Measurements from ENCODE around the gene SLC5A10.
A peak's percentile ranks its signal among the peaks of the same experiment; 100 is the strongest.
"Not testable (repeated sequence)": the region's sequence is repeated elsewhere in the genome, so short reads cannot be mapped to it uniquely, and the experiment has no call there.

SLC5A10 gene

DNA sequence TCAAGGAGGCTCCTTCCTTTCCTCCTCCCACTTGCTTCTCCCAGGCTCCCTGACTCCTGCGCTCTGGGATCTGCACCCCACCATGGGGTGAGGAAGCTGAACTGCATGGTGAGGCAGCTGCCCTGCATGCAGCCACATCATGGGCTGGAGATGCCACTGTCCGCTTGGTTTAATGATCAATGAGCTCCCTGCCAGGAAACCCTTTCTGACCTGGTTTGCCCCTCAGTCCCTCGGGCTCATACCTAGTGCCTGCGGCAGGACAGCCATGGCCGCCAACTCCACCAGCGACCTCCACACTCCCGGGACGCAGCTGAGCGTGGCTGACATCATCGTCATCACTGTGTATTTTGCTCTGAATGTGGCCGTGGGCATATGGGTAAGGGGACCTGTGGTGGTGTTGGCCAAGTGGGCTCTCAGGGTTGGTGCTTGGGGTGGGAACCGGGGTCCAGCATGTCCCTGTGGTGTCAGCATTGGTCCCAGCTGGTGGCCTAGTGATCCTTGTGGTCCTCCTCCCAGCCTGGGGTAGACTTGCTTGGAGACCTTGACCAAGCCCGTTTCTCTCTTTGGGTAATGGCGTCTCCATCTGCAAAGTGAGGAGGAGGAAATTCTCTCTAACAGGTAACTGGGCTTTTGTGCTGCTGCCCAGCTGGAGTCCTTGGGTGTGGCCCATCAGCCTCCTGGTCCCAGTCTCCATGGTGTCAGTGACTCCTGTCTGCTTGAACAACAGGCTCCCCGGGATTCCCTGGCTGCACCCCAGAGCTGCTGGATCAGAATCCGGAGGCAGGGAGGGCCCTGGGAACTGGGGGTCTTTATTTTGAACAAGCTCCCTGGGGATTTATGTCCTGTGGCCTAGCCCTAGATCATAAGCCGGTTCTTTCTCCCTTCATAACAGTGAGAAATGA, at the start of gene SLC5A10:
Gene SLC5A10, plus strand, starts transcription at position 225 of the 902 bp plus-strand sequence. Its CDS starts 41 bp downstream, at position 266.
- no peak for DNase-seq

DNA sequence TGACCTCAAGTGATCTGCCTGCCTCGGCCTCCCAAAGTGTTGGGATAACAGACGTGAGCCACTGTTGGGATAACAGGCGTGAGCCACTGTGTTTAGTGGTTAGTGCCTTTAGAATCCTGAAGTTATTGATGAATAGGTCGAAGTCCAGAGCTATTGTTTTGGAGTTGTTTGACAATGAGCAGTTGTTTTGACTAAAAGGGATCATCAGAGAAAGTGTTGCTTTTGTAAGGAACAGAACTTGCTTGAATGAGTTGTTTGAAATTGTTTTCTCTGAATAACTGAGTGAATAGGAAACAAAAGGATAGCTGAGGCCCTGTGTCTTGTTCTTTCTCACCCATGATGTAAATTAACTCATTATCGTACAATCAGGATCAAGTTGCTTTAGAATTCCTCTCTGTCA, 47.5 kb upstream of the SLC5A10 start:
- no peak for DNase-seq

DNA sequence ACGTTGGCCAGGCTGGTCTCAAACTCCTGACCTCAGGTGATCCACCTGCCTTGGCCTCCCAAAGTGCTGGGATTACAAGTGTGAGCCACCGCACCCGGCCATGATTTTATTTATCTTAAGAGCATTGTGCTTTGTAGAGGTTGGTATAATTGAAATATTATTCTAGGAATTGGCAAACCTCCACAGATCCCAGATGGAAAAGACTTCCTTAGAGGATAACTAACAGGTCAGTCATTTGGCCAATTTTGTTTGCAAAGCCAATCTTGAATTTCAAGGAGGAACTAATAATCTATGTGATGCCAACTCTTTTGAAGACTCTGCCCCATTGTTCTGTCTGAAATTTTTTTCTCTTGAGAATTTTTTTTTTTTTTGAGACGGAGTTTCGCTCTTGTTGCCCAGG, 46.7 kb upstream of the SLC5A10 start:
- no peak for DNase-seq

DNA sequence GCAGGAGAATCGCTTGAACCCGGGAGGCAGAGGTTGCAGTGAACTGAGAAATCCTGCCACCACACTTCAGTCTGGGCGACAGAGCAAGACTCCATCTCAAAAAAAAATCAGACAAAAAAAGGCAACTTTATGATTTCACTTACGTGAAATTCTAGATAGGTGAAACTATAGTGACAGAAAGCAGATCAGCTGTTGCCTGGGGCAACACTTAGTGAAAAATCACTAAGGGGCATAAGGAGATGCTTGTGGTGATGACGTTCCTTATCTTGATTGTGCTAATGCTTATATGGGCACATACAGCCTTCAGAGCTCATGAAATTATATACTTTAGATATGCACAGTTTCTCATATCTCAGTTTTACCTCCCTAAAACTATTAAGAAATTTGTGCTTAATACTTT, 41.6 kb upstream of the SLC5A10 start:
- DNase-seq: no peak

DNA sequence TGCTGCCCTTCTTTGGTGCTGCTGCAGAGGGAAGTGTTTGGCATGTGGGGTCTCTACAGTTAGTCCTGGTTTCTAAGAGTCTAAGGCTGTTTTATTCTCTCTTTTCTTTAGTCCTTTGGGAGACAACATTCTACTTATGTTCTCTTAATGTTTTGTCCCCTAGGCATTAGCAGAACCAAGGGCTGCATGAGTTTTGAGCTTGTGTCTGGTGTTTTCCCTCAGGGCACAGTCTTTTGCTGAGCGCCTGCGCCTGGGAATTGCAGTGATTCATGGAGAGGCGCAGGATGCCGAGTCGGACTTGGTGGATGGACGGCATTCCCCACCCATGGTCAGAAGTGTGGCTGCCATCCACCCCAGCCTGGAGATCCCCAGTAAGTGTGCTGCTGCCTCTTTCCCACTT, 41.1 kb upstream of the SLC5A10 start:
- DNase-seq: no peak

DNA sequence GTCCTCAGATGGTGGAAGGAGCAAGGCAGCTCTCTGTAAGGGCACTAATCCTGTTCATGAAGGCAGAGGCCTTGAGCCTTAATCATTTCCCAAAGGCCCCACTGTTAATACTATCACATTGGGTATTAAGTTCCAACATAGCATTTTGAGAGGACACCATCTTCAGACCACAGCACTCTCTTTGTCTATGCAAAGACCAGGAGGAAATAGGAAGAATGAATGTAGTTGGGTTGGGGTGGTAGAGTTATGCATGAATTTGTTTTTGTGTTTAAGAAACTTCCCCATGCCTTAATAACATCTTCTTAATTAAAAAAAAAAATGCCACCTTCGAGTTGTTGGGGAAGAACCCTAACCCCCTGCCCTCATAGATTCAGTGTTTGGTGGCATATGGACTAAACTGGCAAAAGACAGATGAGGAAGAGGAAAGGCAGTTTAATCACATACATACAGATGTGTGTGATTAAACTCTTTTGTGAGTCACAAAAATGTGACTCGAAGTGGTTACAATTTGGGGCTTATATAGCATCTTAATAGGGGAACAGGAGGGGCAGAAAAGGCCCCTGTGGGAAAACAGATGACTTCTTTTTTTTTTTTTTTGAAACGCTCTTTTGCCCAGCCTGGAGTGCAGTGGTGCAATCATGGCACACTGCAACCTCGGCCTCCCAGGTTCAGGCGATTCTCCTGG, 35.0 kb upstream of the SLC5A10 start:
- peak; percentile 2 for DNase-seq

DNA sequence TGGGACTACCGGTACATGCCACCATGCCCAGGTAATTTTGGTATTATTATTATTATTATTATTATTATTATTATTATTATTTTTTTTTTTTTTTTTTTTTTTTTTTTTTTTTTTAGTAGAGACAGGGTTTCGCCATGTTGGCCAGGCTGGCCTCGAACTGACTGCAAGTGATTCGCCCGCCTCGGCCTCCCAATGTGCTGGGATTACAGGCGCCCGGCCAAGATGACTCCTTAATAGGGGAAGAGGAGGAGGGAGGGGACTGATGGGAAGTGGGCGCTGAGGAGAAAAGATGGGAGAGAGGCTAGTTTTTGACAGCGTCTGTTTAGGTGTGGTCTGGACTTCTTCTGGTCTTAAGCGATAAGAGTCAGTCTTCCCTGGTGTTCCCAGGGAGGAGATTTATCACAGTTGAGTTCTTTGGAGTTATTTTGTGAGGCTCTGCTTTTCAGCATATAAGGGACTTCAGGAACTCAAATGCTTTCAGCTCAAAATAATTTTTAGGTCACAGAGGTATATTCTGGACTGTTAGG, 34.4 kb upstream of the SLC5A10 start:
- DNase-seq: no peak

DNA sequence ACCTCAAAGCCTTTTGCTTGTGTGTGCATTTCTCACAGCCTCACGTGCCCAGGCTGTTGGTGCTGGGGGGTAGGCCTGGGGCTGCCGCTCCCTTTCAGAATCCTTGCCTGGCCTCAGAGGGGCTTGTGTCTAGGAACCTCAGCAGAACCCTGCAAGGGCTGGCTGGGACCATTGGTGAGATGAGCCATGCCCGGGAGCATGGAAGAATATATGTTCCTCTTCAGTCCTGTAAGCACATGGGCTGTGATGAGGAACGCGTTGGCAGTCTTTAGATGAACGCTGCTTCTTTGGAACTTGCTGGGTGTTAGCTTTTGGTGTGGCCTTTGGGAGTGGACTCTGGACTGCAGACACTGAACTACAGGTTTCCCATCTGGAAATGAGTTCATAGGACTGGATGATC, 32.0 kb upstream of the SLC5A10 start:
- no peak for DNase-seq

DNA sequence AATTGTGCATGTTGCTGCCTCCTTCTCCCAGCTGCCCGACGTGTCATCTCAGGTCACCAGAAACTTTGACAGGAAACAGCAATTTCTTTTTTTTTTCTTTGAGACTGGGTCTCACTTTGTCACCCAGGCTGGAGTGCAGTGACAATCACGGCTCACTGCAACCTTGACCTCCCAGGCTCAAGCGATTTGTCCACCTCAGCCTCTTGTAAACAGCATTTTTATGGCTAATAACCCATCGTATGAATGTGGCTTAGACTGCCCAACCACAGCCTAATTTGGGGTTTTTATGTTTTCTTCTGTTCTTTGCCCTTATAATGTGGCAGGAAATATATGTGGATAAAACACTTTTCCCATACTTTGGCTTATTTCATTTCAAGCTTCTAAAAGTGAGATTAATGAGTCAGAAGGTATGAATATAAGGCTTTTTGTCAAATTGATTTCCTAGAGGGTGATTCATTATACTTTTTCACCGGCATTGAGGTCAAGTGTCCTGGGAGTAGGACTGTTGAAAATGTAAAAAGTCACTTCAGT, 31.0 kb upstream of the SLC5A10 start:
- no peak for DNase-seq

DNA sequence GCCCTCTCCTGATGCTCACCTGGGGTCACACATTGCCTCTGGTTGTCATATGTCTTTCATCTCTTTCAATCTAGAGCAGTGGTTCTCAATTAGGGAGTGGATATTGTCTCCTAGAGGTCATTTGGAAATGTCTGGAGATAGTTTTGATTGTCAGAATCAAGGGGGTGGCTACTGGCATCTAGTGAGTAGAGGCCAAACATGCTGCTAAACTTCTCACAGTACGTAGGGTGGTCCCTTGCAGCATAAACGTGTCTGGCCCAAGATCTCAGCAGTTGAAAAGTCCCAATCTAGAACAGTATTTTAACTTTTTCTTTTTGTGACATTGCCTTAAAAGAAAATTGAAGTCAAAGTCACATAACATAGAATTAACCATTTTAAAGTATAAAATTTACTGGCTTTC, 30.5 kb upstream of the SLC5A10 start:
- no peak for DNase-seq

DNA sequence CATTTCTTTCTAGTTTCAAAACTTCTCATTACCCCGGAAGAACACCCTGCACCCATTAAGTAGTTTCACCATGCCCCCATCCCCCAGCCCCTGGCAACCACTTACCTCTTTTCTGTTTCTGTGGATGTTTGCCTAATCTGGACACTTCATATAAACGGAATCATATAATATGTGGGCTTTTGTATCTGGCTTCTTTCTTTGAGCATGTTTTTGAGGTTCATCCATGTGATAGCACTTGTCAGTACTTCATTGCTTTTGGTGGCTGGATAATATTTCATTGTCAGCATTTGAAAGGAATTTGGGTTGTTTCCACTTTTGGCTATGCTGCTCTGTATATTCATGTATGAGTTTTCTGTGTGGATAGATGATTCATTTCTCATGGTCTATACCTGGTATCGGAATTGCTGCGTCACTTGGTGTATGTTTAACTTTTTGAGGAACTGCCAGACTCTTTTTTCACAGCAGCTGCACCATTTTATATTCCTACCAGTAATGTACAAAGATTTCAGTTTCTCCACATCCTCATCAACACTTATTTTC, 30.0 kb upstream of the SLC5A10 start:
- peak; percentile 5 for DNase-seq

DNA sequence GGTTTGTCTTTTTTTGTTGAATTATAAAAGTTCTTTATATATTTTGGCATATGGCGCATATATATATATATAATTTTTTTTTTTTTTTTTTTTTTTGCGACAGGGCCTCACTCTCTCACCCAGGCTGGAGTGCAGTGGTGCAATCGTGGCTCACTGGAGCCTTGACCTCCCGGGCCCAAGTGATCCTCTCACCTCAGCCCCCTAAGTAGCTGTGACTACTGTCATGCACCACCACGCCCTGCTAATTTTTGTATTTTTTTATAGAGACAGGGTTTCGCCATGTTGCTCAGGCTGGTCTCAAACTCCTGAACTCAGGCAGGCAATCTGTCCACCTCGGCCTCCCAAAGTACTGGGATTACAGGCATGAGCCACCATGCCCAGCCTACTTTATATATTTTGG, 29.4 kb upstream of the SLC5A10 start:
- not testable (repeated sequence) for DNase-seq

DNA sequence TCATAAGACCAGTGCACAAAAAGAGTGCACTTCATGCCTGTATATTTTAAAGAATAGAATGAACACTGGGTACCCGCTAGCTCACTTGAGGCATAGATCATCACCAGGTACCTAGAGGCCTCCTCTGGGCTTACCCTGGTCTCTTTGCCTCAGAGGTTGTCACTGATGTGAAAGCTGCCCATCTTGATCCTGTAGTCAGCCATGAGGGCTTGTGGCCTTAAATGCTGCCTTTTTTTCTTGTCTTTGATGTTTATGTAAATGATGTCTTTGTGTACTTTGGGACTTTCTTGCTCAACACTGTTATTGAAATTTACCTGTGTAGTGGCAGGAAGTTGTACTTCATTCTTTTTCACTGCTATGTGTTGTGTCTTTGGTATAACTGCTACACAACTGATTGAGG, 26.8 kb upstream of the SLC5A10 start:
- DNase-seq: no peak

DNA sequence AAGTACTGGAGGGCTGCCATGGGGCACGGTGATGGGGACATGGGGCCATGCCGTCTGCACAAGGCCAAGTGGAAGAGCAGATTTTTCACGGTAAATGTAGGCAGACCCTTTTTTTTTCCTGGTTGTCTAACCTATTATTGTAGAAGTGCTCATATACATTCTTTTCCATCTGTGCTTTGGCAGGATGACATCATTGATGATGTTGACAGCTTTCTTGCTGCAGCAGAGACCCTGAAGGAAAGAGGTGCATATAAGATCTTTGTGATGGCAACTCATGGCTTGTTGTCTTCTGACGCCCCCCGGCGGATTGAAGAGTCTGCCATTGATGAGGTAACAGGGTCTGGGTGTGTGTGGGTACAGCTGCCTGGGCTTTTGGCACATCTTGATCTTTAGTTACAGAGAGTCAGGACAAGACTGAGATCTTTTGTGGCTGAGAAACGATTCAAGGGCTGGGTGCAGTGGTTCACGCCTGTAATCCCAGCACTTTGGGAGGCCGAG, 23.3 kb upstream of the SLC5A10 start:
- DNase-seq: no peak

DNA sequence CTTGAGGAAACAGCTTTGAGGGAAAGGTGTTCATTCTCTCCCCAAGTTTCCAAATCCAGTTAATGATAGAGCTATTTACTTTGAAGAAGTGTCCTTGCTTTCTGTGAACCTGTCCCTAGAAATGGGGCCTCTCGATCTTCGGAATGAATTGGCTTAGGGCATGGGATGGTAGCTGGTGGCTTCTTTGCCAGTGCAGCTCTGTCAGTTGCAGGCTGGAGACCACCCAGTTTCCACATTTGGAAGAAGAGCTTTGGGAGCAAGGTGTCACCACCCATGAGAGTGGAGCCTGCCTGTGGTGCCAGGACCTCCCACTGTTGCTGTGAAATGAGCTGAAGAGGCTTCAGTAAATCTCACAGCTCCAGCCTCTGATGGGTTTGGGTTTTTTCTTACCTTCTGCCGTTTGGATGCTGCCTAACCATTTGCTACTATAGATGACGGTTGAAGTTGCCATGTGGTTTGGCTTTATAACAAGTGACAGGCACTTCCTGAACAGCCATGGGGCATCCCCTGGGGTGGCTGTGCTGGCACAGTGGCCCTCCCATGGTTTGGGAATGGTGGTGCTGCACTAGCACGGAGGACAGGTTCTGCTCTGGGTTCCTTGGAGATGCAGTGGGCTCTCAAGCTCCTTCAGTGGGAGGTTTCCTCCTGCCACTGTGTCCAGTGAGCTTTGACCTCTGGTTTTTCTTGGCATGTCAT, 19.5 kb upstream of the SLC5A10 start:
- DNase-seq: no peak

DNA sequence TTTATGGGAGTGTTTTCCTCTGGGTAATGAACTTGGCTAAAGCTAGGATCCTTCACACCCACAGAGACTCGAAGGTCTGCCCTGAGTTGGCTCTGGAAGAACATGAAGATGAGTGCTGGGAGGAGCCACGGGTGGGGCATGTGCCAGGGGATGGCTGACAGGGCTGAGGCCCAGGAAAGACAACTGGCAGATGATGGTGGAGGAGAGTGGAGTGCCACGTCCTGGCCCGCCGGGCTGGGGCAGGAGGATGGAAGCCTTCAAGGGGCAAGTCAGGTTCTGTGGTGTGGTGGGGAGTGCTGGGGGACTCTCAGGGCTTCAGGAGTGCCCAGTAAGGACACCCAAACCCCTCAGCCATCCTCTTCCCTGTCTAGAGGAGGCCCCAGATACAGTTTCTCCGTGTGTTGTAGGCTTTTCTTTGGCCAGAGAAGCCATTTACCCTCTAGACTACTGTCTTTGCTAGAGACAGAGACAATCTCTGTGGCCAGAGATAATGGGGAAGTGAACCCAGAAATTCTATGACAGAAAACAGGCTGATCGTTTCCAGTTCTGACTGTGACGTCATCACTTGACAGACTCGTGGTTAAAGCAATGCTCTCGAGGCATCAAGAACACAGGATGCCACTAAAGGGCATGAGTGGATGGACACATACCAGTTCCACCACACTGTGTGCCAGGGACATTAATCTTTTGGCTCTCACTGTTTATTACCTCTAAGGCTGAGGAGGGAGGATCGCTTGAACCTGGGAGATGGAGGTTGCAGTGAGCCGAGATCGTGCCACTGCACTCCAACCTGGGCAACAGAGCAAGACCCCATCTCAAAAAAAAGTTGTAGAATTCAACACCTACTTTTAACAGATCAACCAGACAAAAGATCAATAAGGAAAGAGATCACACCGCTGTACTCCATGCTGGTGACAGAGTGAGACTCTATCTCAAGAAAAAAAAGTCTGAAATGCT, 18.6 kb upstream of the SLC5A10 start:
- no peak for DNase-seq

DNA sequence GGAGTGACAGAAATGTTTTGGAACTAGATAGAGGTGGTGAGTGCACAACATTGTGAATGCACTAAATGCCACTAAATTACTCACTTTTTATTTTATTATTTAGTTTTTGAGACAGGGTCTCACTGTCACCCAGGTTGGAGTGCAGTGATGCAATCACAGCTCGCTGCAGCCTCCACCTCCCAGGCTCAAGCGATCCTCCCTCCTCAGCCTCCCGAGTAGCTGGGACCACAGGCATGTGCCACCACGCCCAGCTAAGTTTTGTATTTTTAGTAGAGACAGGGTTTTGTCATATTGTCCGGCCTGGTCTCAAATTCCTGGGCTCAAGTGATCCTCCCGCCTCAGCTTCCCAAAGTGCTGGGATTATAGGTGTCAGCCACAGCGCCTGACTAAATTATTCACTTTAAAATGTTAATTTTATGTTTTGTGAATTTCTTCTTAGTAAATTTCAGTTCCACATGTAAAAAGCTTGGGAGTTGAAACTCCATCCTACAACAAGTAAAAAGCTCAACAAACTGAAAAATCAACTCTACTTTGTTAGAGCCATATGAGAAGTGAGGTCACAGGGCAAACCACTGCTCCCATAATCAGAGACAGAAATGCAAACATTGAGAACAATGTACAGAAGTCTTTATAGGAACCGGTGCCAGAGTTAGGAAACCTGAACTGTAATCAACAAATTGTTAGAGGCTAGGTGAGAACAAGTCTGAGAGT, 13.8 kb upstream of the SLC5A10 start:
- DNase-seq: no peak

DNA sequence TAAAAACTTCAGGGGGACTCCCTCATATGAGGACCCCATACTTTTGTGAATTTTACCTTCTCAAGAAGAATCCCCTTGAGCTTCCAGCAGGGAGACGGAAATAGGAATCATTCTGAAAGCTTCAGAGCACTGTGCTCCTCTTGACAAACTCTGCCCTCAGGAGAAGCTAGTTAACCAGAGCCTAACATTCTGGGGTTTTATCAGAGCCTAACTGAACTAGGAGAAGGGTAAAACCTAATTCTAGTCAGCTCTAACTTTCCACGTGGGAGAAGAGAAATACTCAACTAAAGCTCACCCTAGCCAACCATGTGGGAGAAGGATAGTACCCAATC, 13.3 kb upstream of the SLC5A10 start:
- no peak for DNase-seq

DNA sequence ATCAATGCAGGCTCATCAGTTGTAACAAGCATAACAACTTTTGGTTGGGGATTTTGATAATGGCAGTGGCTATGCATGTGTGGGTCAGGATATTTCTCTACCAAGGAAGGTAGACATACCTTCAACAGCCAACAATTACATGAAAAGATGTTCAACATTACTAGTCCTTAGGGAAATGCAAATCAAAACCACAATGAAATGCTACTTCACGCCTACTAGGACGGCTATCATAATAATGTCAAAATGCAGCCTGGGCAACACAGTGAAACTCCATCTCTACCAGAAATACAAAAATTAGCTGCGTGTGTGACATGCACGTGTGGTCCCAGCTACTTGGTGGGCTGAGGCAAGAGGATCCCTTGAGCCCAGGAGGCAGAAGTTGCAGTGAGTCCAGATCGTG, 7.3 kb upstream of the SLC5A10 start:
- no peak for DNase-seq

DNA sequence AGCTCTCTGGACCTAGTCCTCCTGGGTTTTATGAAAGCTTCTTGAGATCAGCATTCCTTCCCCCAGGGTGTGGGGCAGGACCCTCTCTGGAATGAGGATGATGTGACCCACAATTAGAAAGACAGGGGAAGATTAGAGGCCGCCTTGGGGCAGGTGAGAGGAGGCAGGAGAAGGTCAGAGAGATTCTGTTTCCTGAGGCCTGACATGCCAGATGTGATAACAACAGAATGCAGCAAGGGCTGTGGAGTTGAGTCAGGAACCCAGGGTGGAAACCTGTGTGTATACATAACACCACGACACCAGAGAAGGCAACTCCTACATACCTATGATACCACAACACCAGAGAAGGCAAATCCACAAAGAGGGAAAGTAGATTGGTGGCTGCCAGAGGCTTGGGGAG, 5.4 kb upstream of the SLC5A10 start:
- DNase-seq: no peak

DNA sequence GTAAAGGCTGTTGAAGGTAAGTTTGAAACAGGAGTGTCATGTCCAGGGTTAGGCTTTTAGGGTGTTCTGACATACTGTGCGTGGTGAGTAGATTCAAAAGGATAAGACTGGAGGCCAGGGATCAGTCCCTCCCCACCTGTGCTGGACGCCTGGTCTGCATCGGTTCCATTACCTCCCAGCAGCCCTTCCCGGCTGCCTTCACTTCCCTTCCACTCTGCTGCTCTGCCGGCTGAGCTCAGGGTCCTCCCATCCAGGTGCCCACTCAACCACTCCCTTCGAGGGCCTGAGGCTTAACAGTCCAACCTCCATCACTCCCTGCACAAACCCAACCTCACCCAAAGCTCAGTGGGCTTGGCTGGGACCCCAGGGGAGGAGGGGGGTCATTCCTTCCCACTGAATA, 4.1 kb upstream of the SLC5A10 start:
- no peak for DNase-seq

Measured in OCI-M1 (cell line).